Mammary epithelial cell (primary cell): ENCODE results near the gene HNRNPR.

Source experiments
- EZH2 ChIP-seq: IDR thresholded peaks from 2 replicates; pipeline ENCODE4 v1.6.1; 2012; ENCODE audit warnings: low read length, inconsistent platforms, borderline replicate concordance
- TF ChIP-seq, protein P1 (sequence below), 2 donors: IDR thresholded peaks in 1 of 2; conservative IDR thresholded peaks in 1 of 2; 2 replicates each; pipeline ENCODE4 v1.5.1; 2011 to 2012; ENCODE audit warnings: inconsistent platforms in 2 of 2, low read length in 2 of 2, mild to moderate bottlenecking in 2 of 2, control low read depth in 1 of 2, low read depth in 1 of 2; ENCODE audit not compliant: insufficient read depth in 1 of 2; ENCODE audit errors: extremely low read depth in 1 of 2

DNA sequence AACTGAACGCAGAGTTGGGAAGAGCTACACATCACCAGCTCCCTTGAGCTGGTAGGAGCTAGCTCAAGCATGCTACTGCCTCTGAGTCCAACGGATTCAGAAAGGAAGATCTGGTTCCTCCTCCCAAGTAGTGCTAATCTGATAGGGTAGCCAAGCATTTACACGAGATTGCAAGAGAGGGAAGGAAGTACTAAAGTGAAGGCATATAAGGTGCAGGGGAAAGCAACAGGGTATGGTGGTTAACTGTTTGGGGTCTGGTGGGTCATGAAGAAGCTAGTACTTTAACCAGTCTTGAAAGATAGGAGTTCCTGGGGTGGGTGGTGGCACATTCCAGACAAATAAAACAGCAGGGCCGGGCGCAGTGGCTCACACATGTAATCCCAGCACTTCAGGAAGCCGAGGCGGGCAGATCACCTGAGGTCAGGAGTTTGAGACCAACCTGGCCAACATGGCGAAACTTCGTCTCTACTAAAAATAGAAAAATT, 45.8 kb upstream of the HNRNPR start:
- TF ChIP-seq, protein P1, sequence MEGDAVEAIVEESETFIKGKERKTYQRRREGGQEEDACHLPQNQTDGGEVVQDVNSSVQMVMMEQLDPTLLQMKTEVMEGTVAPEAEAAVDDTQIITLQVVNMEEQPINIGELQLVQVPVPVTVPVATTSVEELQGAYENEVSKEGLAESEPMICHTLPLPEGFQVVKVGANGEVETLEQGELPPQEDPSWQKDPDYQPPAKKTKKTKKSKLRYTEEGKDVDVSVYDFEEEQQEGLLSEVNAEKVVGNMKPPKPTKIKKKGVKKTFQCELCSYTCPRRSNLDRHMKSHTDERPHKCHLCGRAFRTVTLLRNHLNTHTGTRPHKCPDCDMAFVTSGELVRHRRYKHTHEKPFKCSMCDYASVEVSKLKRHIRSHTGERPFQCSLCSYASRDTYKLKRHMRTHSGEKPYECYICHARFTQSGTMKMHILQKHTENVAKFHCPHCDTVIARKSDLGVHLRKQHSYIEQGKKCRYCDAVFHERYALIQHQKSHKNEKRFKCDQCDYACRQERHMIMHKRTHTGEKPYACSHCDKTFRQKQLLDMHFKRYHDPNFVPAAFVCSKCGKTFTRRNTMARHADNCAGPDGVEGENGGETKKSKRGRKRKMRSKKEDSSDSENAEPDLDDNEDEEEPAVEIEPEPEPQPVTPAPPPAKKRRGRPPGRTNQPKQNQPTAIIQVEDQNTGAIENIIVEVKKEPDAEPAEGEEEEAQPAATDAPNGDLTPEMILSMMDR (conservative IDR thresholded peaks at IDR 0.05 in 1 of 2, IDR thresholded peaks at IDR 0.05 in 1 of 2; ENCODE audit: extremely low read depth in 1 of 2, insufficient read depth in 1 of 2, low read depth in 1 of 2, low read length in 2 of 2) = no peak
- no peak for TF ChIP-seq EZH2
